GM10847 (cell line): Measurements from ENCODE around the gene TFR2.

Experiments
- POLR2A ChIP-seq: IDR thresholded peaks from 2 replicates; pipeline ENCODE4 v1.6.1; 2011; ENCODE audit not compliant: insufficient read length; ENCODE audit errors: extremely low read depth

The TFR2 gene

GRCh38 chr7:100591596-100591995 is 49.8 kb downstream of the TFR2 start:
- TF ChIP-seq POLR2A, result no peak

- no peak for TF ChIP-seq POLR2A
Measured at GRCh38 chr7:100590077-100590737, 51.1 kb downstream of the TFR2 start.

GRCh38 chr7:100589341-100589947 is 51.9 kb downstream of the TFR2 start:
- TF ChIP-seq POLR2A, result no peak

- no peak for TF ChIP-seq POLR2A
Measured at GRCh38 chr7:100588438-100588837, 52.9 kb downstream of the TFR2 start.

GRCh38 chr7:100586266-100587025 is 54.9 kb downstream of the TFR2 start, which contains the start of gene FBXO24:
FBXO24 (plus strand) TSS chr7:100586328; CDS start chr7:100586626, 298 bp downstream.
- TF ChIP-seq POLR2A, result peak; percentile 45

- peak; percentile 96 for TF ChIP-seq POLR2A
Measured at GRCh38 chr7:100585511-100586265, 55.7 kb downstream of the TFR2 start, which contains the start of gene LRCH4. LRCH4 (minus strand) TSS chr7:100586129; CDS start chr7:100586100, 29 bp downstream.

- TF ChIP-seq POLR2A, result no peak
Measured at GRCh38 chr7:100584683-100585510, 56.5 kb downstream of the TFR2 start.

GRCh38 chr7:100584054-100584682 is 57.2 kb downstream of the TFR2 start:
- TF ChIP-seq POLR2A, result no peak

- no peak for TF ChIP-seq POLR2A
Measured at GRCh38 chr7:100583132-100584053, 58.0 kb downstream of the TFR2 start.

- no peak for TF ChIP-seq POLR2A
Measured at GRCh38 chr7:100582650-100583049, 58.7 kb downstream of the TFR2 start.

GRCh38 chr7:100582041-100582579 is 59.2 kb downstream of the TFR2 start:
- no peak for TF ChIP-seq POLR2A

GRCh38 chr7:100580466-100581283 is 60.7 kb downstream of the TFR2 start:
- TF ChIP-seq POLR2A, result no peak
